ENCODE data around the gene CAMK2D.

The CAMK2D gene

GRCh38 chr4:113762186-113763028 lies 869 bp upstream of the CAMK2D start:
- DNase-seq (ENCODE audit: low read depth in 2 of 2): peak; percentile 97 to 98

GRCh38 chr4:113760795-113761619 lies 531 bp downstream of the CAMK2D start:
- DNase-seq (ENCODE audit: low read depth in 2 of 2): peak; percentile 44 to 48

- peak in 1 of 2 donors; percentile 22 for DNase-seq (ENCODE audit: low read depth in 2 of 2)
Observed at GRCh38 chr4:113760094-113760794, 1.3 kb downstream of the CAMK2D start.

- no peak for DNase-seq (ENCODE audit: low read depth in 2 of 2)
Observed at GRCh38 chr4:113759696-113760093, 1.8 kb downstream of the CAMK2D start.

- no peak for DNase-seq (ENCODE audit: low read depth in 2 of 2)
Observed at GRCh38 chr4:113758372-113758771, 3.2 kb downstream of the CAMK2D start.

- no peak for DNase-seq (ENCODE audit: low read depth in 2 of 2)
Observed at GRCh38 chr4:113757486-113757885, 4.1 kb downstream of the CAMK2D start.

GRCh38 chr4:113756005-113756410 lies 5.5 kb downstream of the CAMK2D start:
- DNase-seq (ENCODE audit: low read depth in 2 of 2): no peak

GRCh38 chr4:113750734-113751133 lies 10.8 kb downstream of the CAMK2D start:
- DNase-seq (ENCODE audit: low read depth in 2 of 2): no peak

- no peak for DNase-seq (ENCODE audit: low read depth in 2 of 2)
Observed at GRCh38 chr4:113750296-113750695, 11.2 kb downstream of the CAMK2D start.

- DNase-seq (ENCODE audit: low read depth in 2 of 2): no peak
Observed at GRCh38 chr4:113749178-113749577, 12.4 kb downstream of the CAMK2D start.

GRCh38 chr4:113747949-113748348 lies 13.6 kb downstream of the CAMK2D start:
- no peak for DNase-seq (ENCODE audit: low read depth in 2 of 2)

GRCh38 chr4:113745711-113746110 lies 15.8 kb downstream of the CAMK2D start:
- no peak for DNase-seq (ENCODE audit: low read depth in 2 of 2)

GRCh38 chr4:113744667-113745240 lies 16.8 kb downstream of the CAMK2D start:
- DNase-seq (ENCODE audit: low read depth in 2 of 2): peak in 1 of 2 donors; percentile 6

- no peak for DNase-seq (ENCODE audit: low read depth in 2 of 2)
Observed at GRCh38 chr4:113743690-113744089, 17.8 kb downstream of the CAMK2D start.

- no peak for DNase-seq (ENCODE audit: low read depth in 2 of 2)
Observed at GRCh38 chr4:113742643-113743042, 18.9 kb downstream of the CAMK2D start.

- no peak for DNase-seq (ENCODE audit: low read depth in 2 of 2)
Observed at GRCh38 chr4:113741956-113742355, 19.6 kb downstream of the CAMK2D start.

GRCh38 chr4:113740857-113741379 lies 20.6 kb downstream of the CAMK2D start:
- no peak for DNase-seq (ENCODE audit: low read depth in 2 of 2)

- no peak for DNase-seq (ENCODE audit: low read depth in 2 of 2)
Observed at GRCh38 chr4:113739197-113739596, 22.3 kb downstream of the CAMK2D start.

GRCh38 chr4:113738251-113738650 lies 23.3 kb downstream of the CAMK2D start:
- DNase-seq (ENCODE audit: low read depth in 2 of 2): no peak

- DNase-seq (ENCODE audit: low read depth in 2 of 2): no peak
Observed at GRCh38 chr4:113733685-113734084, 27.9 kb downstream of the CAMK2D start.

GRCh38 chr4:113732967-113733527 lies 28.5 kb downstream of the CAMK2D start:
- no peak for DNase-seq (ENCODE audit: low read depth in 2 of 2)
